GM12801 (cell line): Measurements from ENCODE around the gene DMXL1.

Experiments
- TF ChIP-seq, protein P1 (sequence below): IDR thresholded peaks from one replicate; pipeline ENCODE4 v1.5.1; 2011; ENCODE audit warnings: control low read depth; ENCODE audit not compliant: insufficient read length; ENCODE audit errors: extremely low read depth

DMXL1 gene

DNA sequence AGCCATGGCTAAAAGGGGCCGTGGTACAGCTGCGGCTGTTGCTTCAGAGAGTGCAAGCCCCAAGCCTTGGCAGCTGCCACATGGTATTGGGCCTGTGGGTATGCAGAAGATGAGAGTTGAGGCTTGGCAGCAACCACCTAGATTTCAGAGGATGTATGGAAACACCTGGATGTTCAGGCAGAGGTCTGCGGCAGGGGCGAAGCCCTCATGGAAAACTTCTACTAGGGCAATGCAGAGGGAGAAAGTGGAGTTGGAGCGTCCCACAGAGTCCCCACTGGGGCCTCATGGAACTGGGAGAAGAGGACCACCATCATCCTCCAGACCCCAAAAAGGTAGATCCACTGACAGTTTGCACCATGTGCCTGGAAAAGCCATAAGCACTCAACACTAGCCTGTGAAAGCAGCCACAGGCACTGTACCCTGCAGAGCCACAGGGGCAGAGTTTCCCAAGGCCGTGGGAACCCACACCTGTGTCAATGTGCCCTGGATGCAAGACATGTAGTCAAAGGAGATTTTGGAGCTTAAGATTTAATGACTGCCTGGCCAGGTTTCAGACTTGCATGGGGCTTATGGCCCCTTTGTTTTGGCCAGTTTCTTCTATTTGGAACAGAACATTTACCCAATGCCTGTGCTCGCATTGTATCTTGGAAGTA is 65.9 kb downstream of the DMXL1 start:
- TF ChIP-seq, protein P1, sequence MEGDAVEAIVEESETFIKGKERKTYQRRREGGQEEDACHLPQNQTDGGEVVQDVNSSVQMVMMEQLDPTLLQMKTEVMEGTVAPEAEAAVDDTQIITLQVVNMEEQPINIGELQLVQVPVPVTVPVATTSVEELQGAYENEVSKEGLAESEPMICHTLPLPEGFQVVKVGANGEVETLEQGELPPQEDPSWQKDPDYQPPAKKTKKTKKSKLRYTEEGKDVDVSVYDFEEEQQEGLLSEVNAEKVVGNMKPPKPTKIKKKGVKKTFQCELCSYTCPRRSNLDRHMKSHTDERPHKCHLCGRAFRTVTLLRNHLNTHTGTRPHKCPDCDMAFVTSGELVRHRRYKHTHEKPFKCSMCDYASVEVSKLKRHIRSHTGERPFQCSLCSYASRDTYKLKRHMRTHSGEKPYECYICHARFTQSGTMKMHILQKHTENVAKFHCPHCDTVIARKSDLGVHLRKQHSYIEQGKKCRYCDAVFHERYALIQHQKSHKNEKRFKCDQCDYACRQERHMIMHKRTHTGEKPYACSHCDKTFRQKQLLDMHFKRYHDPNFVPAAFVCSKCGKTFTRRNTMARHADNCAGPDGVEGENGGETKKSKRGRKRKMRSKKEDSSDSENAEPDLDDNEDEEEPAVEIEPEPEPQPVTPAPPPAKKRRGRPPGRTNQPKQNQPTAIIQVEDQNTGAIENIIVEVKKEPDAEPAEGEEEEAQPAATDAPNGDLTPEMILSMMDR, result no peak

DNA sequence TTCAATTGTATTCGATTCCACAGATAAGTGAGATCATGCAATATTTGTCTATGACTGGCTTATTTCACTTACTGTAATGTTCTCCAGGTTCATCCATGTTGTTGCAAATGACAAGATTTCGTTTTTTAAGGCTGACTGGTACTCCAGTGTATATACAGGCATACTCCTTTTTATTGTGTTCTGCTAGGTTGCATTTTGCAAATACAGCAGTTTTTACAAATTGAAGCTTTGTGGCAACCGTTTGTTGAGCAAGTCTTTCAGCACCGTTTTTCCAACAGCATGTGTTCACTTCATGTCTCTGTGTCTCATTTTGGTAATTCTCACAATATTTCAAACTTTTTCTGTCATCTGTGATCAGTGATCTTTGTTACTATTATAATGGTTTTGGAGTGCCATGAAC is 82.7 kb downstream of the DMXL1 start:
- TF ChIP-seq, protein P1, result no peak

DNA sequence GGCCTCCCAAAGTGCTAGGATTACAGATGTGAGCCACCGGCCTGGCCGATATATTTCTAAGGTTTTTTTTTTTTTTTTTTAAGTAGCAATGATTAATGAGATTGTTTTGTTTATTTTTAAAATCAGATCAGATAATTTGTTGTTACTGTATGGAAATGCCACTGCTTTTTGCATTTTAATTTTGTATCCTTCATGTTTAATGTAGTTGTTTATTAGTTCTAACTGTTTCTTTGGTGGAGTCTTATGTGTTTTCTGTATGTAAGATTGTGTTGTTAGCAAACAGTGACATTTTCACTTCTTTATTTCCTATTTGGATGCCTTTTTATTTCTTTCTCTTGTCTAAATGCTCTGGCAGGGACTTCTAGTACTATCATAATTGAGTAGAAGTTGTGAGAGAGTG is 87.3 kb downstream of the DMXL1 start:
- TF ChIP-seq, protein P1, result no peak

DNA sequence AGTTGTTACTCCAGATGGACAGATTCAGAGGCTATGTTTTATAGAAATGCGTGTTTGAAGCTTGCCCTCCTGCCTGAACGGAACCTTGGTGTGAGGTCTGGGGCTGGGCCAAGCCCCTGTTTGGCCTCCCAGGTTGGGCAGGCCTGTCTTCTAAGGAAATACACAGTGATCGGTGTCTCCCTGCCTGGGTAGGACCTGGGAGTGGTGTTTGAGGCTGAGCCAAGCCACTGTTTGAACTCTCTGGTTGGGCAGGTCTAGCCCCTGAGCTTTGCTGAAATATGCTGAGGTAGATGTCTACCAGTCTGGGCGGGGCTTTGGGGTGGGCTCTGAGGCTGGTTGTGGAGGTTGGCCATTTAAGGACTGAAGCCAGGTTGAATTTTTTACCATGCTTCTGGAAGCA is 90.5 kb downstream of the DMXL1 start:
- TF ChIP-seq, protein P1, result no peak

DNA sequence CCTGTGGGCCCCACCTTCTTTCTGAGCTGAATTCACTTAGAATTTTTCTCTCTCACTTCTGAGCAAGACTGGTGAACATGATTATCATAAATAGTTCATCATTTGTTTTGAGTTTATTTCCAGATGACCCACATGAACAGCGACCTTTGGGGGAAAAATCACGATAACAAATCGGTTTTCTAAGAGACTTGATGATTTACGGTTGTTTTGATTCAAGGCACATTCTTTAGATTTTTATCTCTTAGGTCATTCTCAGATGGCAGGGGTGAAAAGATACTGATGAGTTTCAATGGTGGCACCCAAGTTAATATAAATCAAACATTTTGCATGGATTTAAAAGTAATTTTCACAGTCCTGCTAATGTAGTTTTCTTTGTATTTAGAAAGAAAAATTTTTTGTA is 95.1 kb downstream of the DMXL1 start:
- TF ChIP-seq, protein P1, result no peak

DNA sequence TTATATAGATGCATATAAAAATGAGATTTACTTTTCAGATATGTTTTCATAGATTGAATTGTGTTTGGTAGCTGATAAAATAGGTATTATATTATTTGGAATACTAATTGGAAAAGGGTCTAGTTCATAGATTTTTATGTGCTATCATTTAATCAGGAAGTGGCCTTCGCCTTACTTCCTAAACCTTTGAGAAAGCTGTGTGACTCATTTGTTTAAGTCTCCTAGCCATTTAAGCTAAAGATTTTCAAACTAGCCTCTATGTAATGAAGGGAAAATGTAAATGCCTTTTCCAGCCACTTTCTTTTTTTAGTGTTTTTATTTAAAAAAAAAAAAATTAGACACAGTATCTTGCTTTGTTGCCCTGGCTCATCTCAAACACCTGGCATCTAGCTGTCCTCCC is 97.5 kb downstream of the DMXL1 start:
- TF ChIP-seq, protein P1, result no peak

DNA sequence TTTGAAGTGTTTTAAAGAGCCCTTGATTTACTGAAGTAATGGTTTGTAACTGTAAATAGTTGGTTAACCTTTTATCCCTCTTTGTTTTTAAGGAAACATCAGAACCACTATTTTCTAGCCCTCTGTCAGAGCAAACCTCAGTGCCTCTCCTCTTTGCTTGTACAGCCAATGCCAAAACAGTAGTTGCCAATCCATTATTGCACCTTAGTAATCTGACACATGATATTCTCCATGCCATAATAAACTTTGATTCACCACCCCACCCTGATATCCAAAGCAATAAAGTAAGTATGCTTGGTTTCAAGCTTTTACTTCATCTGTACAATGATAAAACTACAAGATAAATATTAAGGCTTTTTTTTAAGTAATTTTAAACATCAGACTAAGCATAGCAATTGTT is 100.8 kb downstream of the DMXL1 start:
- TF ChIP-seq, protein P1, result no peak
